Nephron (organoid): Measurements from ENCODE around the gene PTPRT.

ENCODE experiments used
- H3K27ac Mint-ChIP-seq, 3 experiments: 2 replicates each; pipeline ENCODE4 v1.8.0; 2020; ENCODE audit warnings: mixed read lengths in 3 of 3, mild to moderate bottlenecking in 2 of 3, moderate library complexity in 1 of 3
- H3K27me3 Mint-ChIP-seq: 2 replicates; pipeline ENCODE4 v1.8.0; 2021; ENCODE audit warnings: low read depth, mild to moderate bottlenecking, moderate library complexity, mixed read lengths
- H3K36me3 Mint-ChIP-seq: 2 replicates; pipeline ENCODE4 v1.8.0; 2020; ENCODE audit warnings: low read depth, mixed read lengths
- H3K4me1 Mint-ChIP-seq: 2 replicates; pipeline ENCODE4 v1.8.0; 2020; ENCODE audit warnings: mixed read lengths
- H3K4me3 Mint-ChIP-seq, 3 experiments: 2 replicates each; pipeline ENCODE4 v1.8.0; 2020; ENCODE audit warnings: mild to moderate bottlenecking in 3 of 3, mixed read lengths in 3 of 3, moderate library complexity in 2 of 3
- H3K9me3 Mint-ChIP-seq: 2 replicates; pipeline ENCODE4 v1.8.0; 2020; ENCODE audit warnings: mixed read lengths
- TF ChIP-seq, protein P1 (sequence below), 3 experiments: fragments of 200-600 bp; sonication (generic); IDR thresholded peaks; one replicate each; pipeline ENCODE4 v1.5.0; 2021; ENCODE audit warnings: antibody characterized with exemption in 3 of 3; ENCODE audit not compliant: unreplicated experiment in 3 of 3

Gene PTPRT

DNA sequence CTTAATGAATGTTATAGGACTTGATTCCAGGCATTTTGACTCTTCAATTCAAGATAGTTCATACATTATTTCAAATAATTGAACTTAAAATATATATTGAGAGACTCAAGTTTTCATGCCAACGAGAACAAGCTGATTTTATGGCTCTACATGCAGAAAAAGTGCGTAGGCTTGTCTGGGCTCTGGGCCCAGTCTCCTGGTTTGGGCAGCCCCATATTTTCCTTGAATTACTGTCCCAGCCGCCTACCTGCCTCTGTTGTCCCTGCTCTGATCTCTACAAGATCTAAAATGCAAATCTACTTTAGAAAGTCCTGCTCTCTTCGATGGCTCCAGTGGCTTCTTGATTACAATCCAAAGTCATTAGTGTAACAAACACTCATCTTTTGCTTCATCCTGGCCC lies 1034.1 kb downstream of the PTPRT start:
- peaks cover 21% of the 10 kb centered on the region for H3K27me3 Mint-ChIP-seq
- H3K27ac Mint-ChIP-seq: no peak overlapping the region
- H3K4me3 Mint-ChIP-seq: no peak overlapping the region
- H3K36me3 Mint-ChIP-seq: no peaks in the 10 kb centered on the region
- TF ChIP-seq, protein P1, sequence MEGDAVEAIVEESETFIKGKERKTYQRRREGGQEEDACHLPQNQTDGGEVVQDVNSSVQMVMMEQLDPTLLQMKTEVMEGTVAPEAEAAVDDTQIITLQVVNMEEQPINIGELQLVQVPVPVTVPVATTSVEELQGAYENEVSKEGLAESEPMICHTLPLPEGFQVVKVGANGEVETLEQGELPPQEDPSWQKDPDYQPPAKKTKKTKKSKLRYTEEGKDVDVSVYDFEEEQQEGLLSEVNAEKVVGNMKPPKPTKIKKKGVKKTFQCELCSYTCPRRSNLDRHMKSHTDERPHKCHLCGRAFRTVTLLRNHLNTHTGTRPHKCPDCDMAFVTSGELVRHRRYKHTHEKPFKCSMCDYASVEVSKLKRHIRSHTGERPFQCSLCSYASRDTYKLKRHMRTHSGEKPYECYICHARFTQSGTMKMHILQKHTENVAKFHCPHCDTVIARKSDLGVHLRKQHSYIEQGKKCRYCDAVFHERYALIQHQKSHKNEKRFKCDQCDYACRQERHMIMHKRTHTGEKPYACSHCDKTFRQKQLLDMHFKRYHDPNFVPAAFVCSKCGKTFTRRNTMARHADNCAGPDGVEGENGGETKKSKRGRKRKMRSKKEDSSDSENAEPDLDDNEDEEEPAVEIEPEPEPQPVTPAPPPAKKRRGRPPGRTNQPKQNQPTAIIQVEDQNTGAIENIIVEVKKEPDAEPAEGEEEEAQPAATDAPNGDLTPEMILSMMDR (IDR thresholded peaks at IDR 0.05; ENCODE audit: unreplicated experiment in 3 of 3): no peak
- H3K4me1 Mint-ChIP-seq: peaks cover 11% of the 10 kb centered on the region
- no peaks in the 10 kb centered on the region for H3K9me3 Mint-ChIP-seq

DNA sequence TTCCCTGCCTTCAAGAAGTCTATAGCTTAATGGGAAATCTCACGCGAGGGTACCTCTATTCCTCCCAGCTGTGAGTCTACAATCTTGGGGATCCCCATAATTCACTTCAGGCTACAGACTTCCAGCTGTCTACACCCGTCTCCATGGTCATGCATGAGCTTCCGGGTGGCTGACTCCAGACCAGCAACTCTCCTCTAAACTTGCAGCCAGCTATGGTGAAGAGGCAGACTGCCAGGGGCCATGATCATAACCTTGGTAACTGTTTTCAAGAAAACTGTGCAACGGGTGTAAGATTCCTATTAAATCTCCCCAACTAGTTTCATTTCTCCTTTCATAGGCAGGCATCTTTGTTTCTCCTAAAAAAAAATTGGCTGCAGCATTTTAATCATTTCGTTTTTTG lies 1037.1 kb downstream of the PTPRT start:
- no peak overlapping the region for H3K27ac Mint-ChIP-seq
- H3K27me3 Mint-ChIP-seq: peaks cover 30% of the 10 kb centered on the region
- H3K9me3 Mint-ChIP-seq: no peaks in the 10 kb centered on the region
- H3K4me3 Mint-ChIP-seq: no peak overlapping the region
- TF ChIP-seq, protein P1 (IDR thresholded peaks at IDR 0.05; ENCODE audit: unreplicated experiment in 3 of 3): no peak
- H3K36me3 Mint-ChIP-seq: no peaks in the 10 kb centered on the region
- peaks cover 6% of the 10 kb centered on the region for H3K4me1 Mint-ChIP-seq

DNA sequence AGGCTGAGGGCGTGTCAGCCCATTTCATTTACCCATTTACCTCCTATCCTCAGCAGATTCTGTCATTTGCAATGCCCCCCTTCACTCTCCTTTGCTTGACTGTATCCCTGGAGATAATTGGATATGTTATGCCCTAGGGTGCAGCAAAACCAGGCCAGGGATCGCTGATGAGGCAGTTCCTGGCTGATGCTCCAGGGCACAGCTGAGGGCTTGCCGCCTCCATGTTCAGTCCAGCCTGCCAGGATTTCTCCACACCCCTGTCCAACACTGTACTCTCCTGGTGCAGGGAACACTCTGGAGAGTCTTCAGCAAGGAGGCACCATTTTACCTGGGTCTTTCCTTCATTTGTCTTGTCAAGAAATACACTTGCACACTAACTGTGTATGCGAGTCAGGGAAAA lies 1039.5 kb downstream of the PTPRT start:
- H3K9me3 Mint-ChIP-seq: no peaks in the 10 kb centered on the region
- no peaks in the 10 kb centered on the region for H3K36me3 Mint-ChIP-seq
- H3K4me3 Mint-ChIP-seq: no peak overlapping the region
- TF ChIP-seq, protein P1 (IDR thresholded peaks at IDR 0.05; ENCODE audit: unreplicated experiment in 3 of 3): no peak
- peaks cover 38% of the 10 kb centered on the region for H3K27me3 Mint-ChIP-seq
- peaks cover 6% of the 10 kb centered on the region for H3K4me1 Mint-ChIP-seq
- no peak overlapping the region for H3K27ac Mint-ChIP-seq

DNA sequence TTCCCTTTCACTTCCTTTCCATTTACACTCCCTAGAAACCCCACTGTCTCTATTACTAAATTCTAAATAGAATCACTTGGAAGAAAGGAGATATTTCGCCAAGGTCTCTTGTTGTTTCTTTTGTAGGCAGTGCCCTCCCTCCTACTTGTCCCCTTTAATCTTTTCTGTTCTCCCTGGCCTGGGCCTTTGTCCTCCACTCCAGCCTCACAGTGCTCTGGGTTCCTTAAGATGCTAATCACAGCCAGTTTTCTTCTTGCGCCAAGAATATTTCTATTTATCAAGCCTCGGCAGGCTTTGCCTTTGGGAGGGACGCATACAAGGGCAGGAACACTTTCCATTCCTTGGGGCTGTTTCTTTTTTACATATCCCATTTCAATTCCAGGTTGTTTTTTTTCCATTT lies 1051.0 kb downstream of the PTPRT start:
- Mint-ChIP-seq H3K9me3 (no peaks in the 10 kb centered on the region), H3K36me3 (no peaks in the 10 kb centered on the region), H3K4me3 (no peak overlapping the region), H3K4me1 (no peaks in the 10 kb centered on the region), H3K27ac (no peak overlapping the region), H3K27me3 (peaks cover 31% of the 10 kb centered on the region)
- TF ChIP-seq, protein P1 (IDR thresholded peaks at IDR 0.05; ENCODE audit: unreplicated experiment in 3 of 3): no peak

DNA sequence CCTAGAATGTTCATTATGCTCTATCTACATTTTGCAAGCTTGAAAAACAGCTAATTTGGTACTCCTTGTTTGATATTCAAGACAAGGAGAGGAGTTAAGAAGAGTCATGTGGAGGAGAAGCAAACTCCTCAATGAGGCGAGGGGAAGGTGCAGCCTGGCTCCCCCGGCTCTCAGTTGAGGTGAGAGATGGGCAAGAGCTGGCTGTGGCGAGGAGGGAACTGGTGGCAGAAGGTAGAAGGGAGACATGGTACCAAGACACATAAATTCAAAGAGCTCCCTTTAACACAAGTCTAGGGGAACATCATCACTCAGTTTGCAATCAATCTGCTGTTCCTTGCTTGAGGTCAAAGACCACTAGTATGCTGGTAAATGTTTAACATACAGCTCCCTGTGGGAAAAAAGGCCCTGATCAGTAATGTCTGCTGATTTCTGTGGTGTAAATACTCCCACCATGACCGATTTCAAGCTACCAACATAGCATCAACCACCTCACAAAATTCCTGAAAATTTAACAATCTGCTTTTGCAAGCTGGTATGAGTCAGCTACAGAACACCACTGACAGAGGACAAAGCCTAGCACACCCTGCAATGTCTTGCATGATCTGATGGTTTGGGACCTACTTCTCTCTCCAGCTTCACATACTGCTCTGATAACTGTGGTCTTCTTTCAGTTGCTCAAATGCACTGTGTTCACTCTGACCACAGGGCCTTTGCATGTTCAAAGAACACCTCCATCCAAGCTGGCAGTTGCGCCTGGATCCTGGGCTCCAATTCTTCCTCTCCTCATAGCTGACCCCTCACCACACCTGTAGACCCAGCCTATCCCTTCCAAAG lies 1055.2 kb downstream of the PTPRT start:
- no peak overlapping the region for H3K4me3 Mint-ChIP-seq
- peaks cover 30% of the 10 kb centered on the region for H3K27me3 Mint-ChIP-seq
- no peak overlapping the region for H3K27ac Mint-ChIP-seq
- no peaks in the 10 kb centered on the region for H3K9me3 Mint-ChIP-seq
- H3K36me3 Mint-ChIP-seq: no peaks in the 10 kb centered on the region
- H3K4me1 Mint-ChIP-seq: no peaks in the 10 kb centered on the region
- TF ChIP-seq, protein P1 (IDR thresholded peaks at IDR 0.05; ENCODE audit: unreplicated experiment in 3 of 3): no peak
